NCI-H1930 (cell line): ENCODE data around the gene RELT.

Experiments used
- DNase-seq, 2 experiments: peaks; one replicate each; lab custom pipeline; 2025; lab: John Stamatoyannopoulos, UW

The RELT gene, protein sequence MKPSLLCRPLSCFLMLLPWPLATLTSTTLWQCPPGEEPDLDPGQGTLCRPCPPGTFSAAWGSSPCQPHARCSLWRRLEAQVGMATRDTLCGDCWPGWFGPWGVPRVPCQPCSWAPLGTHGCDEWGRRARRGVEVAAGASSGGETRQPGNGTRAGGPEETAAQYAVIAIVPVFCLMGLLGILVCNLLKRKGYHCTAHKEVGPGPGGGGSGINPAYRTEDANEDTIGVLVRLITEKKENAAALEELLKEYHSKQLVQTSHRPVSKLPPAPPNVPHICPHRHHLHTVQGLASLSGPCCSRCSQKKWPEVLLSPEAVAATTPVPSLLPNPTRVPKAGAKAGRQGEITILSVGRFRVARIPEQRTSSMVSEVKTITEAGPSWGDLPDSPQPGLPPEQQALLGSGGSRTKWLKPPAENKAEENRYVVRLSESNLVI

GRCh38 chr11:73376160-73376802 lies at the start of gene RELT:
RELT (plus strand) TSS chr11:73376399; CDS start chr11:73389137, 12,738 bp downstream.
- DNase-seq: peak; percentile 68 to 84

- no peak for DNase-seq
Observed at GRCh38 chr11:73326929-73327811, 49.0 kb upstream of the RELT start.

GRCh38 chr11:73327812-73328364 lies 48.3 kb upstream of the RELT start:
- no peak for DNase-seq

GRCh38 chr11:73330569-73331093 lies 45.6 kb upstream of the RELT start:
- no peak for DNase-seq

DNA sequence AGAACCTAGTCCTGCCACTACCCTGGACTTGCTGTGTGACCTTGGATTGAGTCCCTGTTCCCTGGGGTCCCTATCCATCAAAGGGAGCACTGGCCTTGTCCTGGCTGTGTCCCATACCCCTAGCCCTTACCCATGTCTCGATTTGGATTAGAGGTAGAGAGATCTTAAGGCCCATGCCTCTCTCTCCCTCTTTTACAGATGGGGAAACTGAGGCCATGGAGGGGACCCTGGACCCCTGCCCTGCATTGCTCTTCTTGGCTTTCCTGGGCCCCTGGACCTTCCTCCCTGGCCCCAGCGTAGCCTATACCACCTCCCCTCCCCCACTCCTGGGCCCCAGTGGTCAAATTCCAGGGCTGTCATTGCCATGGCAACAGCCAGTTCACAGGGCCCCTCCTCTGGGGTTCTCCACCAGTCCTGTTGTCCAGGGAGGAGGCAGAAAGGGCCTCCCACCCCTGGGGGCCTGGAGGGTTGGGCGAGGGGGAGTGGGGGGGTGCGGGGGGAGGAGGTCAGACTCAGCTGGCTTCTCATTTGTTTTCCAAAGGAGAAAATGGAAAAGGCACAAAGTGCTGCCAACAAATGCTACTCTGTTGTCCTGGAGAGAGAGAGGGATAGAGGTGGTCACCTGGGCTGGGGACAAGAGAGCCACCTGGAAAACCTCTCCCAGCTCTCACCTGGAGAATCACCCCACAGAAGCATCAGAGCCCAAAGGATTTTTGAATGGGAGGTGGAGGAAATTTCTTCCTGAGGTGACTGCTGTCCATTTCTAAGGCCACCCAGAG lies 44.9 kb upstream of the RELT start:
- no peak for DNase-seq

DNA sequence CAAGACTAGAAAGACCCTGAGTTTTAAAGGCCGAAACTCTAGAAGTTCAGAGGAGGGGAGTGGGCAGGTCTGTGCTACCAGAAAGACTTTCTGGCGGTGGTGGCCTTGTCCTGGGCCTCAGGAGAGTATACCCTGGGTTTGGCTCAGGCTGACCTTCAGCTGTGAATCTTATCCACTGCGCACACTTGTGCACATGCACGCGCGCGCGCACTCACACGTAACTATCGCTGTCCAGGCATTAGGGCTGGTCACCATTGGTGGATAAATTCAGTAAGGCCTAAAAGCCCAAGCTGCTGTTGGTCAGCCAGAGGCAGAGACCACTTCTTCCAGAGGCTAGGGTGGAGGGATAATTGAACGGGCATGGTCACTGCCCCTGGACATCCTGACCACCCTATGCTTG lies 43.0 kb upstream of the RELT start:
- DNase-seq: no peak

DNA sequence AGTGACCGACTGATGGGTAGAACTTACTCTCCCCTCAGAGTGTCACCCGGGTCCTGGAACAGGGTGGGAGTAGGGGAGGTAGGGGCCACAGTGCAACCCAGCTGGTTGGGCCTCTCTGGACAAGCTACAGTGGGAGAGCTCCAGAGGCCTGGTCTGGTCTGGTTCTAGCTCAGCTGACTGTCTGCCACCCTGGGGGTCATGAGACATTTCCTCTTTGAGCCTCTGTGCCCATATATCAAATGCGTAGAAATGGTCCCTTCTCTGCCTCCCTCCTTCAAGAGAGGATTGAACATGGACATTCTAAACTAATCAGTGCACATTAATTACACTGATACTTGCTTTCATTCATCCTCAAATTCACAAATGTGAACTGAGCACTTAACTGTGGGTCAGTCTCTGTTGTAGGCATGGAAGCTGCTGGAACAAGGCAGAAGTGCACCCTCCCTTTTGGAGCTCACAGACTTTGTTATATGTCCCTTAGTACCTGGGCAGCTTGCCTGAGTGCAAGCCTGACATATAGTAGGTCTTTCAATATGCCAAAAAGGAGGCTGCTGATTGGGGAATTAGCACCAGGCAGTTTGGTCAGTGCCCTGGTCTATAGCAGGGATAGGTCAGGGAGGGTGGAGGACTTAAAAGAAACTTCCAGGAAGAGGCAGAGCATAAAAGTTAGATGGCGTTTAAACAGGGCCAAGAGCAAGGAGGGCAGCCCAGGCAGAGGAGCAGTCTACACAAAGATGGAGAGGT lies 42.4 kb upstream of the RELT start:
- no peak for DNase-seq

- DNase-seq: no peak
Observed at GRCh38 chr11:73334384-73335203, 41.6 kb upstream of the RELT start.

GRCh38 chr11:73335204-73335923 lies 40.8 kb upstream of the RELT start:
- DNase-seq: peak; percentile 36 to 67

GRCh38 chr11:73337846-73338245 lies 38.4 kb upstream of the RELT start:
- DNase-seq: no peak

GRCh38 chr11:73338279-73338678 lies 37.9 kb upstream of the RELT start:
- DNase-seq: no peak

DNA sequence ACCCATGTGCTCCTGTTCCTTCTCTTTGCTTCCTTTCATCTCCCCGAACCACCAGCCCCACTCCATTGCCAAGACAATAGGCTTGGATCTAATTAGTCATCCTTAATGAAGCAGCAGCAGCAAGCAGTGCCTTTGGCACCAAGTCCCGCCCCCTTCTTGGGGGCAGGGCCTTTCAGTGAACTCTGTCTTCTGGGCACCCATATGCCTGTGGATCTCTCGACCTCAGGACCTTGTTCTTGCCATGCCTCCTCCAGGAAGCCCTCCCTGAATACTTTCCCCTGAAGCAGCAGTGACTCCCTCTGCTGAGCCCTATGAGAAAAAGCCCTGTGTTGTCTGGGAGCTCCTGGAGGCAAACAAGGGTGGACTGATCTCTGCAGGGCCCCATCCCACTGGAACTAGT lies 36.0 kb upstream of the RELT start:
- DNase-seq: no peak

GRCh38 chr11:73342633-73343032 lies 33.6 kb upstream of the RELT start:
- DNase-seq: peak in 1 of 2 experiments; percentile 46

DNA sequence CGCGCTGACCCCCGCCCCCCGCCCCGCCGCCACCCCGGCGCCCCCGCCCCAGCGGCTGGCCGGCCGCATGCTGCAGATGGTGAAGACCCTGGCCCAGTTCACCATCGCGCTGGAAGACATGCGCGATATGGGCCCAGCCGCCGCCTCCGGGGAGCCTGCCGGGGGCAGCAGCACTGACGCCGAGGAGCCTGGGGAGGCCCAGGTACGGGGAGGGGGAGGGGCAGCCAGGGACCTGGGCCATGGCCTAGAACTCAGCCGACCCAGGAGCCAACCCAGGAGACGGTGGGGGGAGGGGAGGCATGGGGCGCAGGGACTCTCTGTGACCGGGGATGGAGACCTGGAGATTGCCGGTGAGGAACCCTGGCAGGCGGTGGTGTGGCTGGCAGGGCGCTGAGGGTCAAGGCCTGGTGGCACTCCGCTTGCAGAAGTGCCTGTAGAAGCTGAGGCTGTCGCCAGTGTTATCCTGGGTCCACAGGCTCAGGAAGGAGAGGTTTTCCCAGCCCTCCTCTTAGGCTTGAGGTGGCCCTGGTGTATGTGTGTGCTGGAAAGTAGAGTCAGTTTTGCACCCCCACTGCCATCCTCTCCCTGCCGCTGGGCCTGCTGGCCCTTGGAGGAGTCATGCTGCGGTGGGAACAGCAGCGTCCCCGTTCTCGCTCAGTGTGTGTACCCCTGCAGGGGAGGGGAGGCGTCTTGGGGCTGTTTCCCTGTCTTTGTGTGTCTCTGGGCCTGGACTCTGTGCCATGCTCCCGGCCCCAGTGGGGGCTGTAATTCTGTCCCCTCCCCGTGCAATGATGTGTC lies 32.9 kb upstream of the RELT start:
- no peak for DNase-seq

GRCh38 chr11:73344191-73344607 lies 32.0 kb upstream of the RELT start:
- no peak for DNase-seq

- no peak for DNase-seq
Observed at GRCh38 chr11:73345481-73346160, 30.6 kb upstream of the RELT start.

DNA sequence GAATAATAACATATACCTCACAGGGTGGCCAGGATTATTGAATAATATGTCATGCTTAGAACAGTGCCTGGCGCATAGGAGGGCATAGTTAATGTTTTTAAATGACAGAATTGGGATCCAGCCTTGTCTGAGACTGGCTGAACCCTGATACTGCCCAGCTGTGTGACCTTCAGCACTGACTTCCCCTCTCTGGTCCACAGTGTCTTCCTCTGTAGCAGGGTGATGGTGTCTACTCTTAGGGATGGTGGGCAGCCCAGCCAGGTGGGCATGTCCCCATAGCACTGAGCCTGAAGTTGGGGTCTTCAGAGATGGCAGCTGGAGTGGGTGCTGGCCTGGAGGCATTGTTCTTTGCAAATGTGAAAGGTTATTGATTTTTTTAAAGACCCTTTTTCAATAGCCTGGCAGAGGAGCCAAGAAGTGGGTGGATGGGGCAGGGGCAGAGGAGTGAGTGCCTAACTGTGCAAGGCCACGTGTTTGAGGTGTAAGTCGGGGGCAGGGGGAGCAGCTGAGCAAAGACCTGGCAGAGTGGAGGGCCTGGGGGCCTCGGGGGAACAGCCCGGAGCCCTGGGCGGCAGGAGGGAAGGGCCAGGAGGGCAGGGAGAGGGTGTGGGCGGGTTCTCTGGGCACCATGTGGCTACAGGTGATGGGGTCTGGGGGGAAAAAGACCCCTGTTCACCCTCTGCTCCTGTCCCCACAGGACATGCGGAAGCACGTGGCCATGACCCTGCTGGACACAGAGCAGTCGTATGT lies 29.8 kb upstream of the RELT start:
- no peak for DNase-seq
